HEK293 (cell line): ENCODE results near the gene NPEPL1.

ENCODE experiments used
- CTCF ChIA-PET: fragments of 350-600 bp; formaldehyde crosslinking; extraction: SDS; loops from one replicate; lab custom pipeline; 2021; ENCODE audit warnings: antibody characterized with exemption; lab: Yijun Ruan, JAX
- POLR2A ChIA-PET: fragments of 300-600 bp; formaldehyde crosslinking; extraction: SDS; loops from one replicate; lab custom pipeline; 2020; ENCODE audit warnings: antibody characterized with exemption, inconsistent platforms; lab: Yijun Ruan, JAX
- H3K27ac ChIP-seq: fragments of 200-500 bp; sonication (Bioruptor generic); 2 replicates; pipeline ENCODE4 v1.5.1; 2014; ENCODE audit warnings: low read depth, low read length, control low read depth, inconsistent platforms; ENCODE audit errors: extremely low read depth
- H3K36me3 ChIP-seq, 2 experiments: fragments of 200-500 bp in 1 of 2; sonication (Bioruptor generic) in 1 of 2; 1 replicate in 1 of 2; 2 replicates in 1 of 2; pipeline ENCODE4 v1.5.1; 2014 to 2017; ENCODE audit warnings: inconsistent platforms in 2 of 2, low read length in 2 of 2; ENCODE audit not compliant: control insufficient read depth in 2 of 2, insufficient read depth in 1 of 2
- H3K4me1 ChIP-seq: fragments of 200-500 bp; sonication (Bioruptor generic); 2 replicates; pipeline ENCODE4 v1.5.1; 2014; ENCODE audit warnings: mild to moderate bottlenecking, low read length, inconsistent platforms; ENCODE audit not compliant: control insufficient read depth, insufficient read depth
- H3K4me3 ChIP-seq: 2 replicates; pipeline ENCODE4 v1.5.1; 2011; ENCODE audit warnings: low read depth, mild to moderate bottlenecking, control low read depth, low read length, moderate library complexity
- H3K9me3 ChIP-seq: fragments of 200-500 bp; sonication (Bioruptor generic); 2 replicates; pipeline ENCODE4 v1.5.1; 2014; ENCODE audit warnings: low read depth, low read length, inconsistent platforms; ENCODE audit not compliant: control insufficient read depth, insufficient read depth
- ATF2 ChIP-seq: fragments of 450-650 bp; formaldehyde crosslinking; IDR thresholded peaks from 2 replicates; pipeline ENCODE4 v1.5.1; 2016; ENCODE audit warnings: missing biosample characterization, missing genetic modification characterization, low read depth
- BCL6B ChIP-seq: fragments of 450-650 bp; formaldehyde crosslinking; IDR thresholded peaks from 2 replicates; pipeline ENCODE4 v1.5.1; 2017; ENCODE audit warnings: missing biosample characterization, missing genetic modification characterization
- ELK4 ChIP-seq: IDR thresholded peaks from 2 replicates; pipeline ENCODE4 v1.6.1; 2011; ENCODE audit warnings: mild to moderate bottlenecking, low read depth, low read length, borderline replicate concordance
- HOXD13 ChIP-seq: sonication (generic); formaldehyde crosslinking; IDR thresholded peaks from 2 replicates; pipeline ENCODE4 v1.8.0; 2022; ENCODE audit warnings: missing genetic modification reagents, borderline replicate concordance
- PBX3 ChIP-seq: sonication (generic); formaldehyde crosslinking; IDR thresholded peaks from 2 replicates; pipeline ENCODE4 v1.8.1; 2022; ENCODE audit warnings: mild to moderate bottlenecking, moderate library complexity, missing genetic modification reagents
- ZBTB44 ChIP-seq: fragments of 450-650 bp; IDR thresholded peaks from 2 replicates; pipeline ENCODE4 v1.5.1; 2018; ENCODE audit warnings: missing biosample characterization, mild to moderate bottlenecking, missing genetic modification characterization
- ZBTB8A ChIP-seq: fragments of 450-650 bp; formaldehyde crosslinking; IDR thresholded peaks from 2 replicates; pipeline ENCODE4 v1.5.1; 2016; ENCODE audit warnings: missing biosample characterization, missing genetic modification characterization
- ZNF133 ChIP-seq: fragments of 450-650 bp; formaldehyde crosslinking; IDR thresholded peaks from 2 replicates; pipeline ENCODE4 v1.5.1; 2016; ENCODE audit warnings: missing biosample characterization, missing genetic modification characterization
- ZNF140 ChIP-seq: fragments of 450-650 bp; formaldehyde crosslinking; IDR thresholded peaks from 2 replicates; pipeline ENCODE4 v1.5.1; 2016; ENCODE audit warnings: missing biosample characterization, missing genetic modification characterization
- ZNF18 ChIP-seq: fragments of 450-650 bp; formaldehyde crosslinking; IDR thresholded peaks from 2 replicates; pipeline ENCODE4 v1.5.1; 2016; ENCODE audit warnings: missing biosample characterization, missing genetic modification characterization
- ZNF26 ChIP-seq: fragments of 450-650 bp; formaldehyde crosslinking; IDR thresholded peaks from 2 replicates; pipeline ENCODE4 v1.5.1; 2016; ENCODE audit warnings: missing biosample characterization, missing genetic modification characterization
- ZNF292 ChIP-seq: fragments of 450-650 bp; formaldehyde crosslinking; IDR thresholded peaks from 2 replicates; pipeline ENCODE4 v1.5.1; 2016; ENCODE audit warnings: low read depth, missing biosample characterization, missing genetic modification characterization, borderline replicate concordance
- ZNF521 ChIP-seq: fragments of 450-650 bp; formaldehyde crosslinking; IDR thresholded peaks from 2 replicates; pipeline ENCODE4 v1.5.1; 2017; ENCODE audit warnings: missing biosample characterization, mild to moderate bottlenecking, missing genetic modification characterization
- ZNF560 ChIP-seq: fragments of 450-650 bp; formaldehyde crosslinking; IDR thresholded peaks from 2 replicates; pipeline ENCODE4 v1.5.1; 2017; ENCODE audit warnings: missing biosample characterization, missing genetic modification characterization, borderline replicate concordance
- ZNF658 ChIP-seq: fragments of 450-650 bp; formaldehyde crosslinking; IDR thresholded peaks from 2 replicates; pipeline ENCODE4; 2016; ENCODE audit warnings: missing biosample characterization, missing genetic modification characterization
- ZNF76 ChIP-seq: fragments of 450-650 bp; formaldehyde crosslinking; IDR thresholded peaks from 2 replicates; pipeline ENCODE4; 2016; ENCODE audit warnings: low read depth, missing biosample characterization, missing genetic modification characterization, borderline replicate concordance
- ZSCAN16 ChIP-seq: fragments of 450-650 bp; formaldehyde crosslinking; IDR thresholded peaks from 2 replicates; pipeline ENCODE4 v1.5.1; 2016; ENCODE audit warnings: missing biosample characterization, missing genetic modification characterization
- ZSCAN4 ChIP-seq: fragments of 450-650 bp; formaldehyde crosslinking; IDR thresholded peaks from 2 replicates; pipeline ENCODE4 v1.5.1; 2017; ENCODE audit warnings: missing biosample characterization, missing genetic modification characterization
- ZXDB ChIP-seq: fragments of 450-650 bp; formaldehyde crosslinking; IDR thresholded peaks from 2 replicates; pipeline ENCODE4 v1.5.1; 2016; ENCODE audit warnings: missing biosample characterization, missing genetic modification characterization

Gene NPEPL1

GRCh38 chr20:58697201-58697866 lies 4.7 kb downstream of the NPEPL1 start:
- H3K4me3 ChIP-seq, result no peak overlapping the region
- TF ChIP-seq ZBTB8A (tag by site-specific recombination) (no peak), ZNF76 (tag by site-specific recombination) (no peak), ZSCAN4 (tag by site-specific recombination) (no peak), ZNF140 (tag by site-specific recombination) (no peak), ZNF560 (tag by site-specific recombination) (no peak), ZSCAN16 (tag by site-specific recombination) (no peak), ATF2 (tag by site-specific recombination) (no peak), BCL6B (tag by site-specific recombination) (no peak), ZNF658 (tag by site-specific recombination) (no peak), ZXDB (tag by site-specific recombination) (no peak), HOXD13 (no peak), PBX3 (CRISPR knock-in tag) (no peak), ELK4 (no peak), ZNF292 (tag by site-specific recombination) (no peak), ZNF133 (tag by site-specific recombination) (no peak), ZBTB44 (tag by site-specific recombination) (no peak), ZNF26 (tag by site-specific recombination) (no peak), ZNF521 (no peak), ZNF18 (no peak)
- H3K36me3 ChIP-seq, result peaks cover 0 to 53% of the 10 kb centered on the region in 2 experiments; a peak in 2 of 3 replicates
- no peaks in the 10 kb centered on the region for H3K9me3 ChIP-seq
- no peak overlapping the region for H3K27ac ChIP-seq
- H3K4me1 ChIP-seq, result no peaks in the 10 kb centered on the region
- POLR2A ChIA-PET, result no interaction called here
- CTCF ChIA-PET, result interaction anchor here (0.6 kb wide), 1 partner anchor 525 kb away, joined by 3 read pairs; no protein-coding TSS in a partner anchor
